NCI-H82 treated with DMSO at 0.1 percent for 48 hours (cell line): ENCODE measurements around the gene LYAR.

Experiments
- DNase-seq: peaks from one replicate; lab custom pipeline; 2025; ENCODE audit not compliant: unreplicated experiment; lab: John Stamatoyannopoulos, UW

Gene LYAR

DNA sequence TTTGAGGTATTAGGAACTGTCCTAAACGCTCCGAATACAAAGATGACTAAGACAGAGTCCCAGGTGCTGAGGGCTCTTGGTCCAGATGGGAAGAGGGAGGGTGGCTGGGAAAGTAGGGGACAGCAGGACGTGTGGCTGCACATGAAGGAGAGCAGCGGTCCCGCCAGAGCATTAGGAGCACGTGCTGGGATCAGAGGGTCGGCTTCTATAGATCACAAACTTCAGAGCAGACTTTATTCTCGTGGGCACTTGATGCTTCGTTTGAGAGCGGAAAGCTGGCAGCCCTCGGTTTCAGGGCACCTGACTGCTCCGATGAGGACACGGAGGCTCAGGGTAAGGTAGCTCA lies 26.2 kb upstream of the LYAR start:
- no peak for DNase-seq

GRCh38 chr4:4315461-4316149 lies 25.7 kb upstream of the LYAR start:
- DNase-seq = no peak

- DNase-seq = no peak
Observed at GRCh38 chr4:4311193-4311592, 21.2 kb upstream of the LYAR start.

GRCh38 chr4:4308800-4309441 lies 19.0 kb upstream of the LYAR start:
- DNase-seq = no peak

DNA sequence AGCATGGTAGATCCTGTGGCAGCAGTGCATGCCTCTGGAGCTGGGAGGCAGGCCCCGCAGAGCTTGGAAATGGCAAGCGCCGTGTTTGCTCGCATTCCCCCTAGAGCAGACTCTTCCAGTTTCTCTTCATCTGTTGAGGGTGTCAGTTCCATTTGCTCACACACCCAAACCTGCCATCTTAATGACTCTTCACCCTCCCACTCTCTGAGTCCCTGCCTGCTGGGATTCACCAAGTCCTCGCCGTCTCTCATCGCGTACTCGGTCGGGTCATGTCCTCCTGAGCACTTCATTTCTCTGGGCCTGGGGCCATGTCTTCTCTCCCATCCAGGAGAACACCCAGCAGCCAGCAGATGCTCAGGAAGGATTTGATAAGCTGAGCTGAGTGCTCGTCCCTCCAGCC lies 17.0 kb upstream of the LYAR start:
- no peak for DNase-seq

DNA sequence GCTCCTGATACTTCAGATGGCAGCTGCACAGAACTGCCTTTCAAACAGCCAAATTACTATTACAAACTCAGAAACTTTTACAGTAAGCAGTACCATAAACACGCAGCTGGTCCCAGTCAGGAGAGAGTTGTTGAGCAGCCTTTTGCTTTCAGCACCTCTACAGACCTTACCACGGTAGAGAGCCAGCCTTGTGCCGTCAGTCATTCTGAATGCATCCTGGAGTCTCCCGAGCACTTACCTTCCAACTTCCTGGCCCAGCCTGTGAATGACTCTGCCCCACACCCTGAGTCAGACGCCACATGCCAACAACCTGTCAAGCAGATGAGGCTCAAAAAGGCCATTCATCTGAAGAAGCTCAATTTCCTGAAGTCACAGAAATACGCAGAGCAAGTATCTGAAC lies 12.5 kb upstream of the LYAR start:
- no peak for DNase-seq

DNA sequence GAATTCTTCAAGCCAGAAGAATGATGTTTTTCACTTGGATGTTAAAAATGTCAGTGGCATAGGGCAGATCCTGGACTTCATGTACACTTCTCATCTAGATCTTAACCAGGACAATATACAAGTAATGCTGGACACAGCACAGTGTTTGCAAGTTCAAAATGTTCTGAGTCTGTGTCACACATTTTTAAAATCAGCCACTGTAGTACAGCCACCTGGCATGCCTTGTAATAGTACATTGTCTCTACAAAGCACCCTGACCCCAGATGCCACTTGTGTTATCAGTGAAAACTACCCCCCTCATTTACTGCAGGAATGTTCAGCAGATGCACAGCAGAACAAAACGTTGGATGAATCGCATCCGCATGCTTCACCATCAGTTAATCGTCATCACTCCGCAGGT lies 12.0 kb upstream of the LYAR start:
- no peak for DNase-seq

GRCh38 chr4:4299006-4299405 lies 9.1 kb upstream of the LYAR start:
- DNase-seq = no peak

GRCh38 chr4:4296283-4296846 lies 6.4 kb upstream of the LYAR start:
- no peak for DNase-seq

DNA sequence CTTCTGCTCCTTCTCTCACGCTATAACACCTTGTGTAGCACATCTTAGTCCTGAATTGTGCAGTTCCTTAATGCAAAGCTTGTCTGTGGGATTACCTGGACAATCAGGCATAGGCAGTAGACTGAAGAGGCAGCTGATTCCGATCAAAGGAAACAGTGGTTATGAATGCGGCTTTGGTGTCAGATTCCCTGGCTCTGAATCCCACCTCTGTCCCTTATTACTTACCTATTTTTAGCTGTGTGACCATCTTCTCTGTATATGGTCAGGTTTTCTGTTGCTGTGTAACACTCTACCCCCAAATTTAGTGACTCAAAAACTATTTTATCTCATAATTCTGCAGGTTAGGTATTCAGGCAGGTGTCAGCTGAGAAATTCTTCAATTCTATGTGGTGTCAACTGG lies 3.3 kb upstream of the LYAR start:
- DNase-seq = no peak

- DNase-seq = no peak
Observed at GRCh38 chr4:4289597-4289940, 385 bp downstream of the LYAR start.

- DNase-seq = no peak
Observed at GRCh38 chr4:4289055-4289454, 899 bp downstream of the LYAR start.

GRCh38 chr4:4288098-4288497 lies 1.9 kb downstream of the LYAR start:
- DNase-seq = no peak

- no peak for DNase-seq
Observed at GRCh38 chr4:4284827-4285618, 4.9 kb downstream of the LYAR start.

- DNase-seq = no peak
Observed at GRCh38 chr4:4281787-4282186, 8.2 kb downstream of the LYAR start.

GRCh38 chr4:4277531-4277930 lies 12.4 kb downstream of the LYAR start:
- no peak for DNase-seq

DNA sequence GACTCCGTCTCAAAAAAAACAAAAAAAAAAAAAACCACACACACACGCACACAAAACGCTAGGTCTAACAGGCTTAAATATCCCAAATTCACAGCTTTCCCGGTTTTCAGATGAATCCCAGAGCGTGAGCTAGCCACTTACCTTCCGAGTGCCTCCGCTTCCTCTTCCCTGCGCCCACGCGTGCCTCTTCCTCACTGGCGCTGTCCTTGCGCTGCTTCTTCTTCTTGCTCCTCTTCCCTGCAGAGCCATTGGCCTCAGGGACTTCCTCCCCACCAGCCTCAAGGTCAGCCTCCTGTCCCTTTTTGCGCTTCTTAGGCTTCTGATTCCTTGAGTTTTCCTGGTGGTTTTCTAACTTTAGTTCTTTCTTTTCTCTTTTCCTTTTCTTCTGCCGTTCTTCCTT lies 15.7 kb downstream of the LYAR start:
- DNase-seq = no peak

- no peak for DNase-seq
Observed at GRCh38 chr4:4271912-4272311, 18.0 kb downstream of the LYAR start.

DNA sequence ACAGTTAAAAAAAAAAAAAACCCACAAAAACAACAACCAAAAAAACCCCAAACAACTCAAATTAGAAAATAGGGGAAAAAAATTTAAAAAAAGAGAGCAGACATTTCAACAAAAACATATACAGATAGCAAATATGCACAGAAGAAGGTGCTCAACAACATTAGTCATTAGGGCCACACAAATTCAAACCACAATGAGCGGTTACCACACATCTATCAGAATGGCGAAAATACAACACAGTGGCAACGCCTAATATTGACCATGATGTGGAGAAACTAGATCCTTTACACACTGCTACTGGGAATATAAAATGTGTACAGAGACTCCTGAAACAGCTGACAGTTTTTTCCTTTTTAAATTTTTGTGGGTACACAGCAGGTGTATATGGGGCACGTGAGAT lies 19.4 kb downstream of the LYAR start:
- DNase-seq = no peak

DNA sequence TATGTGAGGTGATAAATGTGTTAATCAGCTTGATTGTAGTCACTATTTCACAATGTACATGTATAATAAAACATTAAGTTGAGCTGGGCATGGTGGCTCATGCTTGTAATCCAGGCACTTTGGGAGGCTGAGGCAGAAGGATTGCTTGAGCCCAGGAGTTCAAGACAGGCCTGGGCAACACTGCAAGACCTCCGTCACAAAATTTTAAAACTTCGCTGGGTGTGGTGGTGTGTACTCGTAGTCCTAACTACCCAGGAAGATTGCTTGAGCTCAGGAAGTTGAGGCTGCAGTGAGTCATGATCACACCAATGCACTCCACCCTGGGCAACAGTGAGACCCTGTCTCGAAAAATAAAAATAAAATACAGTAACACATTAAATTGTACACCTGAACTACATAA lies 20.1 kb downstream of the LYAR start:
- no peak for DNase-seq

- DNase-seq = no peak
Observed at GRCh38 chr4:4269331-4269731, 20.6 kb downstream of the LYAR start.

DNA sequence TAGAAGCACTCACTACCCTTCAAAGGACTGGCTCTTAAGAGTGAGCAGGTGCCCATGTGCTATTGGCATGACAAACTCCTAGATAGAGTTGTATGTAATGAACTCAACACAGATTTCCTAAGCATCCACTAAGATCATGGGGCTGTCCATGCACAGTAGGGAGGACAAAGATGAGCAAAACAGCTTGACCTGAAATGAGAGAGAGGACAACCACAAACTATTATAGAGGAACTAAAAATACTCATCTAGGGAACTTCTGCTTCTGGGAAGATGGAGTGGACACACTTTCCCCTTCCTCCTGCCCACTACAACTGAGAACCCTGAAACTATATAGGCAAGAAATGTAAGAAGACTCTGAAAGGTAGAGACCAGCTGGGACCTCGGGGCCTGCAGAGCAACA lies 21.2 kb downstream of the LYAR start:
- DNase-seq = no peak
